ENCODE results near the gene EEF1AKMT2.

DNA sequence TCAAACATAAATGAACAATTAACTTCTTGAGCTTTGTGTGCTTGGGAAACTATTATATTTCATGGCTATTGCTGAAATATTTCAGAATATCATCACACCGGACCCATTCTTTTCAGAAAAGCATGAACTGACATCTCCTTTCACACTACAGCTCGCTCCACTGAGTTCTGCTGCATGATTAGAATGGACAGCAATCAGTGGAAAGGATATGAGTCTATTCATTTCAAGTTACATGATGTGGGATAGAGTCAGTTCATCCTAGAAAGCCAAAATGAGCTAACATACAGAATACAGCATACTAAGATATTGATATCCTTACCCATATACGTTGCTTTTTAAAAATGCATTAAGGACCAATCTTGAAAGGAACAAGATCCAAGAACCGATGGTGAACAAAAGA lies 46.4 kb downstream of the EEF1AKMT2 start:
- TF ChIP-seq, protein P1, sequence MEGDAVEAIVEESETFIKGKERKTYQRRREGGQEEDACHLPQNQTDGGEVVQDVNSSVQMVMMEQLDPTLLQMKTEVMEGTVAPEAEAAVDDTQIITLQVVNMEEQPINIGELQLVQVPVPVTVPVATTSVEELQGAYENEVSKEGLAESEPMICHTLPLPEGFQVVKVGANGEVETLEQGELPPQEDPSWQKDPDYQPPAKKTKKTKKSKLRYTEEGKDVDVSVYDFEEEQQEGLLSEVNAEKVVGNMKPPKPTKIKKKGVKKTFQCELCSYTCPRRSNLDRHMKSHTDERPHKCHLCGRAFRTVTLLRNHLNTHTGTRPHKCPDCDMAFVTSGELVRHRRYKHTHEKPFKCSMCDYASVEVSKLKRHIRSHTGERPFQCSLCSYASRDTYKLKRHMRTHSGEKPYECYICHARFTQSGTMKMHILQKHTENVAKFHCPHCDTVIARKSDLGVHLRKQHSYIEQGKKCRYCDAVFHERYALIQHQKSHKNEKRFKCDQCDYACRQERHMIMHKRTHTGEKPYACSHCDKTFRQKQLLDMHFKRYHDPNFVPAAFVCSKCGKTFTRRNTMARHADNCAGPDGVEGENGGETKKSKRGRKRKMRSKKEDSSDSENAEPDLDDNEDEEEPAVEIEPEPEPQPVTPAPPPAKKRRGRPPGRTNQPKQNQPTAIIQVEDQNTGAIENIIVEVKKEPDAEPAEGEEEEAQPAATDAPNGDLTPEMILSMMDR (IDR thresholded peaks at IDR 0.05 in 8 of 11, conservative IDR thresholded peaks at IDR 0.05 in 3 of 11): no peak
- TF ChIP-seq POLR2AphosphoS5 (IDR thresholded peaks at IDR 0.05) (no peak), POLR2A (IDR thresholded peaks at IDR 0.05) (no peak)
